ENCODE measurements around the gene MSH5.

DNA sequence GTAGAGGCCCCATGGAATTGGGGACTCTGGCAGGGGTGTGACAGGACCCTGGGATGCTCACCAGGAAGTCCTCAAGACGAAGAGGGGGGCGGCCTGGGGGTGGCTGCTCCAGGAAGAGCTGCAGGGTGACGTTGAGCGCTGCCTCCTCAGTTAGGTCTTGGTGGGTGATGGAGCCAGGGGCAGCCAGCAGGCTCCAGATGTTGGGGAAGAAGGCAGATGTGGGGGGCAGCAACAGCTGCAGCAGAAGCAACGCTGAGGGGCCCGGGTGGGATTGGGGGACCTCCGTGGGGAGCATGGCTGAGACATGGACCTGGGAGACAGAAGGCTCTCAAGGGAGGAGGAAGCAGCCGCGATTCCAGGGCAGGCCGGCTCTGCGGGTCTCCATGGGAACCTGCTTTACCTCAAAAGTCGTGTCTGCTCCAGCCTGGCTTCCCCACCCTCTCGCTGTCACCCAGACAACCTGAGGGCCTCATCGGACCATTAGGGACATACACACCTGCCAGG, 36.7 kb downstream of the MSH5 start:
- TF ChIP-seq, protein P1, sequence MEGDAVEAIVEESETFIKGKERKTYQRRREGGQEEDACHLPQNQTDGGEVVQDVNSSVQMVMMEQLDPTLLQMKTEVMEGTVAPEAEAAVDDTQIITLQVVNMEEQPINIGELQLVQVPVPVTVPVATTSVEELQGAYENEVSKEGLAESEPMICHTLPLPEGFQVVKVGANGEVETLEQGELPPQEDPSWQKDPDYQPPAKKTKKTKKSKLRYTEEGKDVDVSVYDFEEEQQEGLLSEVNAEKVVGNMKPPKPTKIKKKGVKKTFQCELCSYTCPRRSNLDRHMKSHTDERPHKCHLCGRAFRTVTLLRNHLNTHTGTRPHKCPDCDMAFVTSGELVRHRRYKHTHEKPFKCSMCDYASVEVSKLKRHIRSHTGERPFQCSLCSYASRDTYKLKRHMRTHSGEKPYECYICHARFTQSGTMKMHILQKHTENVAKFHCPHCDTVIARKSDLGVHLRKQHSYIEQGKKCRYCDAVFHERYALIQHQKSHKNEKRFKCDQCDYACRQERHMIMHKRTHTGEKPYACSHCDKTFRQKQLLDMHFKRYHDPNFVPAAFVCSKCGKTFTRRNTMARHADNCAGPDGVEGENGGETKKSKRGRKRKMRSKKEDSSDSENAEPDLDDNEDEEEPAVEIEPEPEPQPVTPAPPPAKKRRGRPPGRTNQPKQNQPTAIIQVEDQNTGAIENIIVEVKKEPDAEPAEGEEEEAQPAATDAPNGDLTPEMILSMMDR (conservative IDR thresholded peaks at IDR 0.05): no peak
- no peak for TF ChIP-seq ZFX (IDR thresholded peaks at IDR 0.05)

Measured in C4-2B (cell line).